ENCODE measurements around the gene ELFN2.

Gene ELFN2

GRCh38 chr22:37407856-37408255 is 19.4 kb downstream of the ELFN2 start:
- TF ChIP-seq, protein P1, sequence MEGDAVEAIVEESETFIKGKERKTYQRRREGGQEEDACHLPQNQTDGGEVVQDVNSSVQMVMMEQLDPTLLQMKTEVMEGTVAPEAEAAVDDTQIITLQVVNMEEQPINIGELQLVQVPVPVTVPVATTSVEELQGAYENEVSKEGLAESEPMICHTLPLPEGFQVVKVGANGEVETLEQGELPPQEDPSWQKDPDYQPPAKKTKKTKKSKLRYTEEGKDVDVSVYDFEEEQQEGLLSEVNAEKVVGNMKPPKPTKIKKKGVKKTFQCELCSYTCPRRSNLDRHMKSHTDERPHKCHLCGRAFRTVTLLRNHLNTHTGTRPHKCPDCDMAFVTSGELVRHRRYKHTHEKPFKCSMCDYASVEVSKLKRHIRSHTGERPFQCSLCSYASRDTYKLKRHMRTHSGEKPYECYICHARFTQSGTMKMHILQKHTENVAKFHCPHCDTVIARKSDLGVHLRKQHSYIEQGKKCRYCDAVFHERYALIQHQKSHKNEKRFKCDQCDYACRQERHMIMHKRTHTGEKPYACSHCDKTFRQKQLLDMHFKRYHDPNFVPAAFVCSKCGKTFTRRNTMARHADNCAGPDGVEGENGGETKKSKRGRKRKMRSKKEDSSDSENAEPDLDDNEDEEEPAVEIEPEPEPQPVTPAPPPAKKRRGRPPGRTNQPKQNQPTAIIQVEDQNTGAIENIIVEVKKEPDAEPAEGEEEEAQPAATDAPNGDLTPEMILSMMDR (IDR thresholded peaks at IDR 0.05; ENCODE audit: control insufficient read depth, insufficient read depth, low read depth, low read length, missing control alignments): no peak
- H3K4me3 ChIP-seq (ENCODE audit: control insufficient read depth, low read depth, low read length): no peak overlapping the region
- DNase-seq (ENCODE audit: low read depth): no peak

DNA sequence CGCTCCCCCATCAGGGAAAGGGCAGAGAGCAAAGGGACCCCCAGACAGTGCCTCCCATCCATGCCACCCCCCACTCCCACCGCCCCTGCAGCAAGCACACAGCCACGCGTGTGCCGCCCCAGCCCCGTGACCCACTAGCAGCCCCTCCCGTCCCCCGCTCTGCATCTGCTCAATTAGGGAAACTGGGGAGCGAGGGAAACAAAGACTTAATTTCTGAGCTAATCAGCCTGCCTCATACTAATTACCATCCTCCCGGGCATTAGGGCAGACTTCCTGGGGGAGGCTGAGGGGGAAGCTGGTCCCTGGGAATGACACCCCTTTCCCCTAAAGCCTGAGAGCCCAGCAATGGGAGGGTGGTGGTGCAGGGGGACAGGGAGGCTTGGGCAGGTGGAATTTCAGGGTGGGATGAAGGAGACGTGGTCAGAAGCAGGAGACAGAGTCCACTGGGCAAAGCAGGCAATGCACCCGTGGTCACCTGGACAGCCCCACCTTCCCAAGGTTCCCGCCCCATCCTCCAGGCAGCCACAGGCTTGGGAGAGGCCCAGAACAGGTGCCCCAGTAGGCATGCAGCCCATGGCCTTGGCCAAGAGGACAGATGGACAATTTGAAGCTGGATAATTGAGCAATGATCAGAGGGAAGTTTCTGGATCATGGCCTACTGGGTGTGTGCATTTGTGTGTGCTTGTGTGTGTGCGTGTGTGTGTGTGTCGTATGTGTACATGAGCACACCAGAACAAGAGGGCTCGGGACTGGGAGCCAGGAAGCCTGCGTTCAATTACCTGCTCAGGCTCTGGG is 20.6 kb downstream of the ELFN2 start:
- DNase-seq (ENCODE audit: low read depth): no peak
- TF ChIP-seq, protein P1 (IDR thresholded peaks at IDR 0.05; ENCODE audit: control insufficient read depth, insufficient read depth, low read depth, low read length, missing control alignments): no peak
- no peak overlapping the region for H3K4me3 ChIP-seq (ENCODE audit: control insufficient read depth, low read depth, low read length)

DNA sequence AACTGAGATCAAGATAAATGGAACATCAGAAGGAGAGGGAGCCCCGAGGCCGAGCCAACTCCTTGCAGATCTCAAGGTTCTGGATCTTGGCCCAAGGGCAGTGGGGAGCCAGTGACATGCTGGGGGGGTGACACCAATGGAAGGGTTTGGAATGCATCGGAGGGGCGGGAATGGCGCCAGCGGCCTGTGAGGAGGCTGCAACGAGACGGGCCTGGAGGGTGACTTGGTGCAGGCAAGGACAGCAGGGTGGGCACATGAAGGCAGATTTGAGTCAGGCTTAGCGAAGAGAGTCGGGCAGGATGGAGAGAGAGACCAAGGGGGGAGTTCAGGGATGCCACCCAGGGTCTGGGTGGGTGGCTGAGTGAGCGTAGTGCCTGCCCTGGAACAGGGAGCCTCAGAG is 23.2 kb downstream of the ELFN2 start:
- no peak overlapping the region for H3K4me3 ChIP-seq (ENCODE audit: control insufficient read depth, low read depth, low read length)
- TF ChIP-seq, protein P1 (IDR thresholded peaks at IDR 0.05; ENCODE audit: control insufficient read depth, insufficient read depth, low read depth, low read length, missing control alignments): no peak
- no peak for DNase-seq (ENCODE audit: low read depth)

GRCh38 chr22:37403267-37403960 is 23.9 kb downstream of the ELFN2 start:
- no peak overlapping the region for H3K4me3 ChIP-seq (ENCODE audit: control insufficient read depth, low read depth, low read length)
- no peak for DNase-seq (ENCODE audit: low read depth)
- TF ChIP-seq, protein P1 (IDR thresholded peaks at IDR 0.05; ENCODE audit: control insufficient read depth, insufficient read depth, low read depth, low read length, missing control alignments): no peak

- DNase-seq (ENCODE audit: low read depth): no peak
- TF ChIP-seq, protein P1 (IDR thresholded peaks at IDR 0.05; ENCODE audit: control insufficient read depth, insufficient read depth, low read depth, low read length, missing control alignments): no peak
- no peak overlapping the region for H3K4me3 ChIP-seq (ENCODE audit: control insufficient read depth, low read depth, low read length)
Observed at GRCh38 chr22:37402184-37402506, 25.1 kb downstream of the ELFN2 start.

- TF ChIP-seq, protein P1 (IDR thresholded peaks at IDR 0.05; ENCODE audit: control insufficient read depth, insufficient read depth, low read depth, low read length, missing control alignments): no peak
- no peak overlapping the region for H3K4me3 ChIP-seq (ENCODE audit: control insufficient read depth, low read depth, low read length)
- no peak for DNase-seq (ENCODE audit: low read depth)
Observed at GRCh38 chr22:37401401-37402183, 25.7 kb downstream of the ELFN2 start.
